A673 (cell line): ENCODE data around the gene HFM1.

Source experiments
- EZH2 ChIP-seq: fragments of 200-600 bp; sonication (generic); IDR thresholded peaks from 2 replicates; pipeline ENCODE4 v1.6.1; 2017; ENCODE audit warnings: borderline replicate concordance, low read depth, mild to moderate bottlenecking, mixed read lengths, antibody characterized with exemption, low read length; ENCODE audit not compliant: poor library complexity, severe bottlenecking
- TF ChIP-seq, protein P1 (sequence below): fragments of 300-800, 200-600 bp; sonication (generic); conservative IDR thresholded peaks from 2 replicates; pipeline ENCODE4 v1.5.1; 2017; ENCODE audit warnings: low read depth, mild to moderate bottlenecking, antibody characterized with exemption, low read length, moderate library complexity, mixed read lengths

DNA sequence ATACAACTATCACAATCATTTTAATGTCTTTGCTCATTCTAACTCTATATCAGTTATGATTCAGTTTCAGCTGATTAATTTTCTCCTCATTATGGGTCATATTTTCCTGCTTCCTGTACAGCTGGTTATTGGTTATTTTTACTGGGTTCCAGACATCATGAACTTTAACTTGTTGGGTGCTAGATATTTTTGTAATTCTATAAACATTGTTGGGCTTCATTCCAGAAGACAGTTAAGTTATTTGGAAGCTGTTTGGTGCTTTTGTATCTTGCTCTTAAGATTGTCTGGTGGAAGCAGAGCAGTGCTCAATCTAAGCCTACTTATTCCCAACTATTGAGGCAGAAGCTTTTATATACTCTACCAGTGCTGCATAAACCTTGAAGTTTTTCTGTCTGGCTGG, 34.4 kb upstream of the HFM1 start:
- TF ChIP-seq, protein P1, sequence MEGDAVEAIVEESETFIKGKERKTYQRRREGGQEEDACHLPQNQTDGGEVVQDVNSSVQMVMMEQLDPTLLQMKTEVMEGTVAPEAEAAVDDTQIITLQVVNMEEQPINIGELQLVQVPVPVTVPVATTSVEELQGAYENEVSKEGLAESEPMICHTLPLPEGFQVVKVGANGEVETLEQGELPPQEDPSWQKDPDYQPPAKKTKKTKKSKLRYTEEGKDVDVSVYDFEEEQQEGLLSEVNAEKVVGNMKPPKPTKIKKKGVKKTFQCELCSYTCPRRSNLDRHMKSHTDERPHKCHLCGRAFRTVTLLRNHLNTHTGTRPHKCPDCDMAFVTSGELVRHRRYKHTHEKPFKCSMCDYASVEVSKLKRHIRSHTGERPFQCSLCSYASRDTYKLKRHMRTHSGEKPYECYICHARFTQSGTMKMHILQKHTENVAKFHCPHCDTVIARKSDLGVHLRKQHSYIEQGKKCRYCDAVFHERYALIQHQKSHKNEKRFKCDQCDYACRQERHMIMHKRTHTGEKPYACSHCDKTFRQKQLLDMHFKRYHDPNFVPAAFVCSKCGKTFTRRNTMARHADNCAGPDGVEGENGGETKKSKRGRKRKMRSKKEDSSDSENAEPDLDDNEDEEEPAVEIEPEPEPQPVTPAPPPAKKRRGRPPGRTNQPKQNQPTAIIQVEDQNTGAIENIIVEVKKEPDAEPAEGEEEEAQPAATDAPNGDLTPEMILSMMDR = no peak
- TF ChIP-seq EZH2 = no peak
